DMS53 (cell line): Measurements from ENCODE around the gene SPAG9.
A peak's percentile ranks its signal among the peaks of the same experiment; 100 is the strongest.

Experiments used
- DNase-seq: peaks from one replicate; lab custom pipeline; 2025; lab: John Stamatoyannopoulos, UW

SPAG9 gene

DNA sequence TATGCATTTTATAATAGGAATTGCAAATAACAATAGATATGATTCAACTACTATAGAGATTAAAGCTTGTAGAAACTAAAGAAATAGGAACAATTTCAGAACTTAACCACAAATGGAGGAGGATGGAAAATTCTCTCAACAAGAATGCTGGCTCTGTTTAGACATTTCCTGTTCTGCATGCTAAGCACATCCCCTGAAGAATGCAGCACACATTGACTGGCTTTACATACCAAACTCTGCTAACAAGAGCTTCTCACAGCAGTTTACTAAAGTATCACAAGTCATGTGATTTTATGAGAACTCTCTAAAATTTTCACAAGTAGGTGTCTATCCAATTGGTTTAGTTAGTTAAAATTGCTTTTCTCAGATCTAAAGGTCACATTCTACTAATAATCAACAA lies 85.2 kb downstream of the SPAG9 start:
- no peak for DNase-seq

- DNase-seq, result no peak
These were observed 85.9 kb downstream of the SPAG9 start for GRCh38 chr17:51034800-51035199.

DNA sequence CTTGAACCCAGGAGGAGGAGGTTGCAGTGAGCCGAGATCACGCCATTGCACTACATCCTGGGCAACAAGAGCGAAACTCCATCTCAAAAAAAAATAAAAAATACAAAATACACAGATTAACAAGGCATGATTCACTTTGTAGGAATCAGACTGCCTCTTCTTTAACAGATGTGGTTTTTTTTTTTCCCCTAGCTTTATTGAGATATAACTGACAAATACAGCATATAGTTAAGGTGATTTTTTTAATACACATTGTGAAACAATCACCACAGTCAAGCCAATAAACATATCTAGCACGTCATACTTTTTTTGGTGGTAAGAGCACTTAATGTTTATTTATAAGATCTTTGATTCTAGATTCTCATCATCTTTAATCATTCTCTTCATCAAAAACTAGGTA lies 87.8 kb downstream of the SPAG9 start:
- no peak for DNase-seq

DNA sequence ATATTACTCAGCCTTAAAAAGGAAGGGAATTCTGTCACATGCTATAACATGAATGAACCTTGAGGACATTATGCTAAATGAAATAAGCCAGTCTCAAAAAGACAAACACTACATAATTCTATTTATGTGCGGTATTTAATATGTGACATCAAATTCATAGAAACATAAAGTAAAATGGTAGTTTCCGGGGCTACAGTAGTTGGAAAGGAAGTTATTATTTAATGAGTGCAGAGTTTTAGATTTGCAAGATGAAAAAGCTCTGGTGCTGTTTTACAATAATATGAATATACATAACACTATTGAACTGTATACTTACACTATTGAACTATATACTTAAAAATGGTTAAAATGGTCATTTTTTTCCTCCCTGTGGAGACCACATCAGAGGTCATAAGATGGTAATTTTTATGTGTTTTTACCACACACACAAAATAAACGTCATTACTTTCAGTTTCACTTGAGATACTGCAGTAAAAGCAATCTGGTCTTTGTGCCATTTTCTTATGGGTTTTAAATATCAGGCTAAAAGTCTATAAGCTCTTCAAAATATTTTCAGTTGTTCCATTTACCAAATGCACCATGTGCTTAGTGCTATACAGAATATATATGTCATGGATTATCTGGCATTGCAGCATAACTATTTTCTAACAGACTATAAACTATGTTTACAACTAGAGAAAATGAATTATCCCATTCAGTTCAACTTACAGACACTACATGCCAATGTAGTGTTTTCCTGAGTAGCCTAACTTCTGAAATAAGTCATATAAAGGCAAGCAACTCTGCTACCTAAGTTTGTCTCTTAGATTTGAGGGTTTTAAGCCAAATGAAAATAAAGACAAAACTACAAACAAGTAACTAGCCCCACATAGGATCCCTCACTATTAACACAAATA lies 90.9 kb downstream of the SPAG9 start:
- no peak for DNase-seq

GRCh38 chr17:51029142-51029541 lies 91.5 kb downstream of the SPAG9 start:
- no peak for DNase-seq

- no peak for DNase-seq
These were observed 92.3 kb downstream of the SPAG9 start for GRCh38 chr17:51028176-51028863.

DNA sequence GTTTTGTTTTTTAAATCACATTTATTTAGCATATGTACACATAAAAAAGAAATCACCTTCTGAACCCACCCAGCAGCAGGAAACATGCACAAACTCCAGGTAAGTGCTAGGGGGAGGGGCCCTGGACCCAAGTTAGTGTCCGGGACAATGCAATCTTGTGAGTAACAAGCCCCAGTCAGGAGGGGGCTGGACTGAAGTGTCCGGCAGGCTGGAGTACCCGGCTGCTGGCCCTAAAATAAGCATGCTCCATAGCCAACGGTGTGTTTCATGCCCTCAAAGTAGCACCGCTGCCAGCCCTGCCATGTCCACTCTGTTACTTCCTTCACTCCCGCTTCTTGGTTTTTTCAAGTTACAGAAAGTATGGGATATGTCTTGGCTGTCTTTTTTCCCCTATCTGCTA lies 102.1 kb downstream of the SPAG9 start:
- DNase-seq, result no peak

DNA sequence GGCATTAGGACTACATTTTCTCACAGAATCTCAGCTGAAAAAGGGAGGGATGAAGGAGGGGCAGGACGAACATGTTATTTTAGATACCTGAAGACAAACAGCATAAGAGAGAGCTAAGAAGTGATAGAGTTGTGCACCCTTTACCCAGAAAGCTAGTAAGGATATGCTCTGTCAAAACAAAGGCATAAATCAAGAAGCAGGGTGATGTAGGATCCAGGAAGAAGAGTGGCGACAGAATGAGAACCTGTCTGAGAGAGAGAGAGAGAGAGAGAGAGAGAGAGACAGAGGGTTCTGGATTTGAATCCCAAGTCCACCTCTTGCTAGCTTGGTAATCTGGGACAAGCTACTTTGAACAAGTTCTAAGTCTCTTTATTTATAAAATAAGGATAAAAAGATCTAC lies 103.4 kb downstream of the SPAG9 start:
- DNase-seq, result no peak

DNA sequence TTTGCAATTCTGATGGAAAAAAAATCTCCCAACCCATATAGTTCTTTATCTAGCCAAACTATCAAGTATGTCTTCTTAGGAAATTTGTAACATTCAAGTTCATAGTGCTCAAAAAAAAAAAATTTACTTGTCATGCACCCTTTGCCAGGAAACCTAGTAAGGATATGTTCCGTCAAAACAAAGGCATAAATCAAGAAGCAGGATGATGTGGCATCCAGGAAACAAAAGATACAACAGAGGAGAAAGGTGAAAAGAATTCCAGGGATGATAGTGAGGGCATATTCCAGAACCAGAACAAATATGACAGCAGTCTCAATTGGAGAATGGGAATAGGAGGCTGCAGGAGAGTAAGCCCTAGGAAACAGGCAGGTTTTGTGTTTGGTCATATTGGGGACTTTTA lies 104.6 kb downstream of the SPAG9 start:
- no peak for DNase-seq

DNA sequence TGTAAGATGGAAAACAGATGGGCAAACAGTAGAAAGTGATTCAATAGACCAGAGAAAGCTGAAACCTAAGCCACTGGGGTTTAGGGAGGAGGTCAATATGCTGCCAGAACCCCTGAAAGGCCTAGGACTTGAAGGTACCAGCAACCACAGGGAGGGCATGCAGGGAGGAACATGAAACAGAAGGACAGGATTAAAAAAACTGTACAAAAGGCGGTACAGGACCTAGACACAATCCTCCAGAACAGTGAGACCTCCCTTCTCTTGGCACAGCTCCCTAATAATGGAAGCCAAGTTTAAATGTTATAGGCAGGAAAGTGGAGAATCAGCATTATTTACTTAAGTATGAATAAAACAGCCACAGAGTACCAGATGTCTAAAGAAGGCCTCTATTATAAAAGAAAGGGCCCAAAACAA lies 105.5 kb downstream of the SPAG9 start:
- no peak for DNase-seq

- DNase-seq, result no peak
These were observed 106.5 kb downstream of the SPAG9 start for GRCh38 chr17:51014129-51014528.

DNA sequence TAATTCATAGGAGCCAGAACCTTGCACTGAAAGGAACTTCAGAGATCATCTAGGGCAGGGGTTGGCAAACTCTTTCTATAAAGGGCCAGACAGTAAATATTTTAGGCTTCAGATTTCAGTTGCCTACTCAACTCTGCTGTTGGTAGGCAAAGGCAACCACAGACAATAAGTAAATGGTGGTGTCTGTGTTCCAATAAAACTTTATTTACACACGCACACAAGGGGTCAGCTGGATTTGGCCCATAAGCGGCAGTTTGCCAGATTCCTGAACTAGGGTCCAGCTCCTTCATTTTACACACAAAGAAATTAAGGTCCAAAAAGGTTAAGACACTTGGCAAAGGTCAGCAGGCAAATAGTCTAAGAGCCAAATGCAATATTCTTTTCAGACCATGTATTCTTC lies 107.3 kb downstream of the SPAG9 start:
- no peak for DNase-seq

DNA sequence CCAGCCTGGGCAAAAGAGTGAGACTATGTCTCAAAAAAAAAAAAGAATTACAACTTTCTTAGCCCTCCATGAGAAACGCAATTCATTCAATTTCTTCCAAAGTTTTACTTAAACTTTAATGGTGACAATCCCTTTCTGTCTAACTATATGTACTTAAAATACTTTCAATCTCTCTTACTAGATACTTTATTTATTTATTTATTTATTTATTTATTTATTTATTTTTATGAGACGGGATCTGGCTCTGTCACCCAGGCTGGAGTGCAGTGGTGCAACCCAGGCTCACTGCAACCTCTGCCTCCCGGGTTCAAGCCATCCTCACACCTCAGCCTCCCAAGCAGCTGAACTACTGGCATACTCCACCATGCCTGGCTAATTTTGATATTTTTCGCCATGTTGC lies 108.1 kb downstream of the SPAG9 start:
- DNase-seq, result no peak

GRCh38 chr17:51010173-51010675 lies 110.4 kb downstream of the SPAG9 start:
- no peak for DNase-seq

DNA sequence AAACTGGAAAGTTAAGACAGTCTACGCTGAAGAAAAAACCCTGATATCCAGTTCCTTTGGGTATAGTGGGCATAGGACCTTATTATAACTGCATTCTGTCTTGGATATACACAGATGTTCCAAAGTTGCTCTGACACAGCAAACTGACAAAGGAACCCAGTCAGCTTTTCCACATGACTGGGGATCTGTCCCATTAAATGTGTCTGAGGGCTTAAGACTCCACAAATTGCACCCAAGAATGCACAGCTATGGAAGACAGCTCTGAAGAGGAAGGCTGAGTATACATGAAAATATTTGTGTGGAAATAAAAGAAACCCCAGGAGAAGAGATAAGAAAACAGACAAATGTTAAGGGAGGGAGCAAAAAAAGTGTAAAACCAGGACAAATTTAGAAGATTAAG lies 114.1 kb downstream of the SPAG9 start:
- DNase-seq, result no peak

- no peak for DNase-seq
These were observed 114.9 kb downstream of the SPAG9 start for GRCh38 chr17:51005768-51006167.

DNA sequence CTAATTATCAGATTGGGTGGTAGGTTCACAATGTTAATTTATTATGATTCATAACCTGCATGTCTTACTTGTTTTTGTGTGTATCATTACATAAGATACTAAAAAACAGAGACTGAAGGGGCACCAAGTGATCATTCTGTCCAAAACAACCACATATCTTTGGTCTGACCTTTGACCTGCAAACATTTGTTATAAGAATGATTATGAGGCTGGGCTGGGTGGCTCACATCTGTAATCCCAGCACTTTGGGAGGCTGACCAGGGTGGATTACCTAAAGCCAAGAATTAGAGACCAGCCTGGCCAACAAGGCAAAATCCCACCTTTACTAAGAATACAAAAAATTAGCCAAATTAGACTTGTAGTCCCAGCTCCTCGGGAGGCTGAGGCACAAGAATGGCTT lies 116.4 kb downstream of the SPAG9 start:
- no peak for DNase-seq

GRCh38 chr17:51000835-51001638 lies 119.6 kb downstream of the SPAG9 start:
- DNase-seq, result peak; percentile 84

DNA sequence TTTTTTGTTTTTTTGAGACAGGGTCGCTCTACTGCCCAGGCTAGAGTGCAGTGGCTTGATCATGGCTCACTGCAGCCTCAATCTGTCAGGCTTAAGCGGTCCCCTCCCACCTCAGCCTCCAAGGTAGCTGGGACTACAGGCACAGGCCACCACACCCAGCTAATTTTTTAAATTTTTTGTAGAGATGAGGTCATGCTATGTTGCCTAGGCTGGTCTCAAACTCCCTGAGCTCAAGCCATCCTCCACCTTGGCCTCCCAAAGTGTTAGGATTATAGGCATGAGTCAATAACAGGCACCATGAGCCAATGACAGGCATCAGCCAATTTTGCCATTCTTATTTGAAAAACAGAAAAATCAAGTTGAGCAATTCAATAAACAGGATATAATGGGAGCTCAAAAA lies 125.0 kb downstream of the SPAG9 start:
- no peak for DNase-seq

DNA sequence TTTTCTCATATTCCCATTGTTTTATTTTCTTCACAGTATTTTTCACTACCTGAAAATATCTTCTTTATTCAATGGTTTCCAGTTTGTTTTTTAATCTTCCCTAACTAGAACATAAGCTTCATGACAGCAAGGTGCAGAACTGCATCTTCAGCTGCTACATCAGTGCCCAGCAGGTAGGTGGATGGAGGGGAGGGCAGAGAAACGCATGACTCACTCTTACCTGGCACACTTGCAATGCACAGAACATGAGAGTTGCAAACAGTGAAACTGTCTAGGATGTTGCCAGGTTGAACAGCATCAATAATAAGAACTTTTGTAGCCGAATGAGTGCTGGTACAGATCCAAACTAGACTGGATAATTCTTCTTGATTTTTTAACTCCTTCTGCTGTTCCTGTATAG lies 127.1 kb downstream of the SPAG9 start:
- DNase-seq, result no peak

- no peak for DNase-seq
These were observed 131.5 kb downstream of the SPAG9 start for GRCh38 chr17:50989149-50989548.

GRCh38 chr17:50988427-50988826 lies 132.2 kb downstream of the SPAG9 start:
- no peak for DNase-seq
